Renal cortex interstitium (tissue), 15 donors: ENCODE measurements around the gene HMGN5. TPM values are rescaled to one million over a fixed set of nuclear protein-coding genes. Genes with fewer than 3 reads are reported as not detected.

ENCODE experiments used
- DNase-seq, 11 donors: peaks; one replicate each; pipeline ENCODE4 v3.0.0-alpha.2; 2013; ENCODE audit warnings: low read depth in 9 of 11, low spot score in 4 of 11; ENCODE audit errors: extremely low read depth in 1 of 11
- long read RNA-seq, 16 experiments: transcript quantifications; one replicate each; lab custom pipeline, GENCODE V29; 2026
- polyA plus RNA-seq, 3 donors: library from polyadenylated mRNA; unstranded; fragments of 120-200 nt; gene quantifications; one replicate each; pipeline ENCODE4 v1.2.1, GENCODE V29; 2013; ENCODE audit not compliant: insufficient read length in 3 of 3

HMGN5 gene
- 10 to 100 TPM; 37.4 to 54.0 (median 48.6) TPM for polyA plus RNA-seq
- long read RNA-seq, donor 1, transcript HMGN5-203 (6 exons, 578 nt), result major isoform, 12 of 12 reads
- long read RNA-seq, donor 1, partial matches to known transcripts, result 0 of 12 reads
- long read RNA-seq, donor 1, other reads (novel, unspliced or antisense), result 0 of 12 reads
- long read RNA-seq, donor 2, transcript HMGN5-203 (6 exons, 578 nt), result major isoform, 15 of 19 reads
- long read RNA-seq, donor 2, partial matches to known transcripts, result 0 of 19 reads
- long read RNA-seq, donor 2, other reads (novel, unspliced or antisense), result 0 of 19 reads
- long read RNA-seq, donor 3, transcript HMGN5-203 (6 exons, 578 nt), result major isoform, 35 of 325 reads
- long read RNA-seq, donor 3, partial matches to known transcripts, result 281 of 325 reads
- long read RNA-seq, donor 3, other reads (novel, unspliced or antisense), result 0 of 325 reads
- long read RNA-seq, donor 4, transcript HMGN5-203 (6 exons, 578 nt), result major isoform, 14 of 20 reads
- long read RNA-seq, donor 4, partial matches to known transcripts, result 0 of 20 reads
- long read RNA-seq, donor 4, other reads (novel, unspliced or antisense), result 0 of 20 reads
- long read RNA-seq, donor 5, transcript HMGN5-203 (6 exons, 578 nt), result major isoform, 48 of 411 reads
- long read RNA-seq, donor 5, partial matches to known transcripts, result 356 of 411 reads
- long read RNA-seq, donor 5, other reads (novel, unspliced or antisense), result 0 of 411 reads
- long read RNA-seq, donor 6, transcript HMGN5-203 (6 exons, 578 nt), result major isoform, 19 of 505 reads
- long read RNA-seq, donor 6, partial matches to known transcripts, result 482 of 505 reads
- long read RNA-seq, donor 6, other reads (novel, unspliced or antisense), result 0 of 505 reads
- long read RNA-seq, donor 7, transcript HMGN5-203 (6 exons, 578 nt), result major isoform, 44 of 52 reads
- long read RNA-seq, donor 7, partial matches to known transcripts, result 6 of 52 reads
- long read RNA-seq, donor 7, other reads (novel, unspliced or antisense), result 0 of 52 reads
- long read RNA-seq, donor 8, transcript HMGN5-203 (6 exons, 578 nt), result major isoform, 44 of 402 reads
- long read RNA-seq, donor 8, partial matches to known transcripts, result 340 of 402 reads
- long read RNA-seq, donor 8, other reads (novel, unspliced or antisense), result 8 of 402 reads
- long read RNA-seq, donor 9, transcript HMGN5-203 (6 exons, 578 nt), result major isoform, 13 of 387 reads
- long read RNA-seq, donor 9, partial matches to known transcripts, result 366 of 387 reads
- long read RNA-seq, donor 9, other reads (novel, unspliced or antisense), result 0 of 387 reads
- long read RNA-seq, donor 10, transcript HMGN5-203 (6 exons, 578 nt), result major isoform, 24 of 539 reads
- long read RNA-seq, donor 10, partial matches to known transcripts, result 511 of 539 reads
- long read RNA-seq, donor 10, other reads (novel, unspliced or antisense), result 0 of 539 reads
- long read RNA-seq, donor 11, transcript HMGN5-203 (6 exons, 578 nt), result major isoform, 21 of 349 reads
- long read RNA-seq, donor 11, partial matches to known transcripts, result 322 of 349 reads
- long read RNA-seq, donor 11, other reads (novel, unspliced or antisense), result 0 of 349 reads
- long read RNA-seq, donor 12, transcript HMGN5-203 (6 exons, 578 nt), result major isoform, 12 of 155 reads
- long read RNA-seq, donor 12, partial matches to known transcripts, result 139 of 155 reads
- long read RNA-seq, donor 12, other reads (novel, unspliced or antisense), result 0 of 155 reads
- long read RNA-seq, donor 13, transcript HMGN5-202 (5 exons, 572 nt), result minor isoform, 5 of 448 reads
- long read RNA-seq, donor 13, transcript HMGN5-203 (6 exons, 578 nt), result major isoform, 34 of 448 reads
- long read RNA-seq, donor 13, partial matches to known transcripts, result 405 of 448 reads
- long read RNA-seq, donor 13, other reads (novel, unspliced or antisense), result 0 of 448 reads
- long read RNA-seq, donor 14, transcript HMGN5-203 (6 exons, 578 nt), result major isoform, 27 of 357 reads
- long read RNA-seq, donor 14, partial matches to known transcripts, result 325 of 357 reads
- long read RNA-seq, donor 14, other reads (novel, unspliced or antisense), result 0 of 357 reads
- long read RNA-seq, donor 15, transcript HMGN5-203 (6 exons, 578 nt), result major isoform, 7 of 188 reads
- long read RNA-seq, donor 15, partial matches to known transcripts, result 180 of 188 reads
- long read RNA-seq, donor 15, other reads (novel, unspliced or antisense), result 0 of 188 reads
- long read RNA-seq, donor 16, transcript HMGN5-203 (6 exons, 578 nt), result major isoform, 57 of 584 reads
- long read RNA-seq, donor 16, transcript HMGN5-202 (5 exons, 572 nt), result minor isoform, 11 of 584 reads
- long read RNA-seq, donor 16, partial matches to known transcripts, result 502 of 584 reads
- long read RNA-seq, donor 16, other reads (novel, unspliced or antisense), result 11 of 584 reads

- DNase-seq, result peak in 10 of 11 donors; percentile 68 to 82 (median 76)
Measured at GRCh38 chrX:81201671-81202455, at the start of gene HMGN5, which contains the start of gene SH3BGRL. HMGN5 (minus strand) TSS chrX:81201913; CDS start chrX:81121549, 80,364 bp downstream. SH3BGRL (plus strand) TSS chrX:81202102; CDS start chrX:81202201, 99 bp downstream.

DNA sequence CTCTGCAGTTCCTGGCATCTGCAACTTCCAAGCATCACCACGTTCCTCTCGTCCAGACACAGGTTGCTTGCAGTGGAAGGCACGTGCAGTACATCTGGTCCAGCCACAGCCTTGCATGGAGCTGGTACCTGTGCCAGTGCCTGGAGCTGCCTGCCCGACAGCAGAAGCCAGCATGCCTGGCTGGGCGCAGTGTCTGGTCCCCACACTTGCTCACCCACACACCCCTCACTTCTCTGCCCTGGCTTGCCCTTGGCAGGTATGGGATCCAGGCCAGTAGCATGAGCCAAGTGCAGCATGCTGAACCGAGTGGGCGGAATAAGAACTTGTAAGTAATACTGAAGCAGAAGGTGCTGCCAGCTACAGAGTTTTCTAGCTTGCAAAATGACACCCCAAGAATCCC lies 40.0 kb upstream of the HMGN5 start:
- DNase-seq, result no peak

DNA sequence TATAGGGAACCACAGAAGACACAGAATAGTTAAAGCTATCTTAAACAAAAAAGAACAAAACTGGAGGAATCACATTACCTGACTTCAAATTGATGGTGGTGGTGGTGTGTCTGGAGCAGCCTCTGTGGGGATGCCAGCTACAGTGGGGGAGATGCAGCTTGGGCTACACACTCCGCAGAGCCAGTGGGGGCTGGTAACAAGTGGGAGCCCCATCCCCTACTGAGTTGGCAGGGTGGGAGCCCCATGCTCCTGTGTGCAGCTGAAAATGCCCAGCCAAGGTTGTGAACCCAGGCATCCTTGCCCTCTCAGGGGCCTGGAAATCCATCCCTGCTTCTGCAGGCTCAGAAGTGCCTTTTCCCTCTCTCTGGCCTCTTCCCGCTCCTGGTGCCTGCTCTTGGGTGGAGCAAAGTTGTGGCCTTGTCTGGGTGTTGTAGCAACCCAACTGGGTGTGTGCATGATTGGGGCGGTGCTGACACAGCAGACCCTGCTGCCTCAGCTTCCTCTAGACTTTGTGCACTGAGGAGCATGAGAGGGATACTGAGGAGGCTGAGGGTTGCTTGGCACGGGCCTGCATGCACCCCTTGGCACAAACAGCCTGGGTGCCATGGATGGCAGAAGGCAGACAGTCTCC lies 39.1 kb upstream of the HMGN5 start:
- DNase-seq, result no peak

- DNase-seq, result no peak
Measured at GRCh38 chrX:81238166-81238565, 36.5 kb upstream of the HMGN5 start.

- no peak for DNase-seq
Measured at GRCh38 chrX:81237516-81237915, 35.8 kb upstream of the HMGN5 start.

- DNase-seq, result no peak
Measured at GRCh38 chrX:81232218-81232617, 30.5 kb upstream of the HMGN5 start.

GRCh38 chrX:81231476-81231875 lies 29.8 kb upstream of the HMGN5 start:
- no peak for DNase-seq

DNA sequence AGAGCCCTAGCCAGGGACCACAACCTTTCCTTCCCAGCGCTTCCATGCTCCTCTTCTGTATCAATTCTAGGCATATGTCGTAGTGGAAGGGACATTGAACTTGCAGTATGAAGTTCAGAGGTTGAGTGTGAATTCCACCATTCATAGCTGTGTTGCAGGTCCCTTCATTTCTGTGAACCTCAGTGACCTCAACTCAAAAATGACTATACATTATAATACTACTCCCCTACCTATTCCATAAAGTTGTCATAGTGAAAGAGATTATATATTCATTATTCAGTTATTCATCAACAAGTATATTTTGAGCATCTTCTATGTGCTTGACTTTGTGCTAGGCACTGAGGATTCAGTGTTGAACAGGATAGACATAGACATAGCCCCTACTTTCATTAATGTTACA lies 28.2 kb upstream of the HMGN5 start:
- DNase-seq, result no peak

DNA sequence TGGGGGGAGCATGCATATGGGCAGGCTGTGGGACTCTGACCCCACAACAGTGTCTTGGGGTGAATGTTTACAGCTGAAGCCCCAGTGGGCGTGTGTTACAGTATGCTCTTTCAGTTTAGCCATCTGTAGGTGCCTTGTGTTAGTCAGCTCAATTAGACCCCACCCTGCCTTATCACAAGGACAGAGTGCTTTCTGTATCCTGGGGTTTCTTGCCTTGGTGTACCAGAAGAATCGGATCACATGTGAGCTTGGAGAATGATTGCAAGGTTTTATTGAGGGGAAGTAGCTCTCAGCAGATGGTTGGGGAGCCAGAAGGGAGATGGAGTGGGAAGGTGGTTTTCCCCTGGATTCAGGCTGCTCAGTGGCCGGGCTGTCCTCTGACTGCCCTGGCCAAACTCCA lies 27.5 kb upstream of the HMGN5 start:
- DNase-seq, result no peak

DNA sequence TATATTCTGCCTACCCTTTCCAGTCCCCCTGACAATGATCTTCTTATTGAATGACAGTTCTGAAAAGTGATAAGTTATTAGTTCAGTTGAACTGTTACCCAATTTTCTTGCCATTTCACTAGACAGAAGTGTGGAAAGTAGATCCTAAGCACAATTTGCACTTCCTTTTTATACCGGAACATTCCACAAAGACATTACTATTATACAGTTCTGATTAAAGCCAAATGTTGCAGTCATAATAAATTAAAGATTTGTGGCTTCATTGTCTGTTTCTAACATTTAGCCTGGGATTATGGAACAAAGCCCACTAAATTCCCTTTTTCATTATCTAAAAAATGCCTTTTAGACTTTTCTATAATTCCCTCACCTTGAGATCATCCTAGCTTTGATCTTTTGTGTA lies 14.0 kb upstream of the HMGN5 start:
- DNase-seq, result no peak

GRCh38 chrX:81208916-81209315 lies 7.2 kb upstream of the HMGN5 start:
- no peak for DNase-seq

DNA sequence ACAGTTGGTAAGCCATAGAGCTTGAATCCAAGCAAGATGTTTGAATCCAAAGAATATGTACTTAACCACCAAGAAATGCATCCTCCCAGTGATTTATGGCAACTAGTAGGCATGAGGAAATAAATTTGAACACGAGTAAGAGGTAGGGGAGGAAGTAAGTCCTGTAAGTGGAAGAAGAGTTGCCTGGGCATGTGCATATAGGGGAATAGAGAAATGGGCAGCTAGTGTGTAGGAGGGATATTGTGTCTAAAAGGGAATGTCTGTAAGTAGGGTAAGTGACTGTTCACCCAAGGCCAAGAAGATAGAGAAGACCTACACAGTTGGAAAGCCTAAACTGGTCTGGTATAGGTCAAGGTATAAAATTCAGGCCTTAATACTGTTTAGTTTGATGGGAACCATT lies 4.8 kb upstream of the HMGN5 start:
- no peak for DNase-seq

- no peak for DNase-seq
Measured at GRCh38 chrX:81205551-81205950, 3.8 kb upstream of the HMGN5 start.

DNA sequence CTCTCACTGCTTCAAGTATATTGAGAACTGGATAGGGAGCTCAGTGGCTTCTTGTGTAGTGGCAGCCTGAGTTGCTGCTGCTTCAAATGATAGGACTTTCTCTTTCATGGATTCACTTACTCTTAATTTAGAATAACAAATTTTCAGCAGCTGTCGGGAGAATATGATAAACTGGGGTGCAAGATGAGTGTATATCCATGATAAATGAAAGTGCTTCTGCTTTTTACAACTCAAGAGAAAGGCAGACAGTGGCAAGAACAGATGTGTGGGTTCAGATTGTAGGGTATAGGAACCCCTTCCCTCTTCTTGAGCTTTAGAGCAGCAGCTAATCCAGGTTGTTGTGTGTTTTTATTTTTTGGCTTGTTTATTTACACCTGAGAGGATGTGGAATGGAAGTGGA lies 1.2 kb upstream of the HMGN5 start:
- no peak for DNase-seq

GRCh38 chrX:81202456-81202819 lies 725 bp upstream of the HMGN5 start:
- peak in 3 of 11 donors; percentile 8 to 41 (median 25) for DNase-seq

- DNase-seq, result peak in 2 of 11 donors; percentile 7 to 8
Measured at GRCh38 chrX:81201071-81201470, 642 bp downstream of the HMGN5 start.
